ENCODE results near the gene RAB8A.
A peak's percentile ranks its signal among the peaks of the same experiment; 100 is the strongest.

The RAB8A gene

GRCh38 chr19:16142032-16142580 lies 30.4 kb downstream of the RAB8A start:
- no peak for DNase-seq (ENCODE audit: low read depth)

GRCh38 chr19:16143399-16144215 lies 31.9 kb downstream of the RAB8A start, which contains the start of gene HSH2D:
Gene HSH2D, plus strand, starts transcription at chr19:16143685. Its CDS starts 5,066 bp downstream, at chr19:16148751.
- DNase-seq (ENCODE audit: low read depth) = peak; percentile 59

GRCh38 chr19:16144216-16144581 lies 32.5 kb downstream of the RAB8A start:
- no peak for DNase-seq (ENCODE audit: low read depth)

- no peak for DNase-seq (ENCODE audit: low read depth)
These were observed 34.4 kb downstream of the RAB8A start for GRCh38 chr19:16146112-16146511.

- DNase-seq (ENCODE audit: low read depth) = no peak
These were observed 36.9 kb downstream of the RAB8A start for GRCh38 chr19:16148443-16149229.

GRCh38 chr19:16153582-16154336 lies 42.1 kb downstream of the RAB8A start:
- DNase-seq (ENCODE audit: low read depth) = no peak

GRCh38 chr19:16154557-16154956 lies 42.9 kb downstream of the RAB8A start:
- no peak for DNase-seq (ENCODE audit: low read depth)

GRCh38 chr19:16155128-16155527 lies 43.4 kb downstream of the RAB8A start:
- no peak for DNase-seq (ENCODE audit: low read depth)

- DNase-seq (ENCODE audit: low read depth) = no peak
These were observed 45.2 kb downstream of the RAB8A start for GRCh38 chr19:16156904-16157303.

GRCh38 chr19:16157601-16158000 lies 45.9 kb downstream of the RAB8A start:
- DNase-seq (ENCODE audit: low read depth) = no peak

GRCh38 chr19:16159655-16160054 lies 48.0 kb downstream of the RAB8A start:
- no peak for DNase-seq (ENCODE audit: low read depth)

- no peak for DNase-seq (ENCODE audit: low read depth)
These were observed 48.8 kb downstream of the RAB8A start for GRCh38 chr19:16160445-16160942.

GRCh38 chr19:16160943-16161560 lies 49.4 kb downstream of the RAB8A start:
- DNase-seq (ENCODE audit: low read depth) = no peak

GRCh38 chr19:16161840-16162239 lies 50.2 kb downstream of the RAB8A start:
- DNase-seq (ENCODE audit: low read depth) = no peak

GRCh38 chr19:16164222-16164890 lies 52.7 kb downstream of the RAB8A start:
- DNase-seq (ENCODE audit: low read depth) = no peak

GRCh38 chr19:16166417-16166816 lies 54.7 kb downstream of the RAB8A start:
- DNase-seq (ENCODE audit: low read depth) = no peak

GRCh38 chr19:16167055-16167454 lies 55.4 kb downstream of the RAB8A start:
- no peak for DNase-seq (ENCODE audit: low read depth)

- DNase-seq (ENCODE audit: low read depth) = no peak
These were observed 56.9 kb downstream of the RAB8A start for GRCh38 chr19:16168465-16169081.

- DNase-seq (ENCODE audit: low read depth) = no peak
These were observed 58.4 kb downstream of the RAB8A start for GRCh38 chr19:16170134-16170533.

- no peak for DNase-seq (ENCODE audit: low read depth)
These were observed 64.3 kb downstream of the RAB8A start for GRCh38 chr19:16175954-16176353.
